ENCODE measurements around the gene PRKCE.

Gene PRKCE

DNA sequence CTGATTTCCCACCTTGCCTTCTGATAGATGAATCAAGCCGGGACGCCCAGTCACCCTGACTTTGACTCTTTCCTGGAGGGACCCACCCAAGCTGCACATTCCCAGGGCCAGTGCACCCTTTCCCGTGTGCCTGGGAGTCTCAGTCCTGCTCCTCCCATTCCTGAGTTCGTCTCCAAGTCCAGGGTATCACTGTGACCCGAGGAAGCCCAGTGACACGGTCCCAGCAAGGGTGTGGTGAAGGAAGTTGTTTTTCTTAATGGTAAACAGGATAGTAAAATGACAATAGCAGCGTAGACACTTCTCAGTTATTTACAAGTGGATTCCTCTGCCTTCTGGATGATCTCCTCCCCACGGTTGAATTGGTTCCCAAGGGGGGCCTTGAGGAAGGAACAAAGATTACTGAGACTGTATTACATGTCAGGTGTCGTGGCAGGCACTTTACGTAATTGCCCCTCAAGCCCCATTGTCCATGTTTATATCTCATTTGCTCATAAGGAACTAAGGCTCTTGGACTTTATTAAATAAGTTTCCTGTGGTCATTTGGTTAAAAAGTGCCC is 123.3 kb downstream of the PRKCE start:
- peaks cover 5% of the 10 kb centered on the region for H3K4me1 Mint-ChIP-seq
- no peaks in the 10 kb centered on the region for H3K27me3 Mint-ChIP-seq
- DNase-seq = no peak
- H3K27ac Mint-ChIP-seq = no peak overlapping the region
- H3K4me3 Mint-ChIP-seq = no peak overlapping the region
- no peak for ATAC-seq
- no peaks in the 10 kb centered on the region for H3K9me3 Mint-ChIP-seq

DNA sequence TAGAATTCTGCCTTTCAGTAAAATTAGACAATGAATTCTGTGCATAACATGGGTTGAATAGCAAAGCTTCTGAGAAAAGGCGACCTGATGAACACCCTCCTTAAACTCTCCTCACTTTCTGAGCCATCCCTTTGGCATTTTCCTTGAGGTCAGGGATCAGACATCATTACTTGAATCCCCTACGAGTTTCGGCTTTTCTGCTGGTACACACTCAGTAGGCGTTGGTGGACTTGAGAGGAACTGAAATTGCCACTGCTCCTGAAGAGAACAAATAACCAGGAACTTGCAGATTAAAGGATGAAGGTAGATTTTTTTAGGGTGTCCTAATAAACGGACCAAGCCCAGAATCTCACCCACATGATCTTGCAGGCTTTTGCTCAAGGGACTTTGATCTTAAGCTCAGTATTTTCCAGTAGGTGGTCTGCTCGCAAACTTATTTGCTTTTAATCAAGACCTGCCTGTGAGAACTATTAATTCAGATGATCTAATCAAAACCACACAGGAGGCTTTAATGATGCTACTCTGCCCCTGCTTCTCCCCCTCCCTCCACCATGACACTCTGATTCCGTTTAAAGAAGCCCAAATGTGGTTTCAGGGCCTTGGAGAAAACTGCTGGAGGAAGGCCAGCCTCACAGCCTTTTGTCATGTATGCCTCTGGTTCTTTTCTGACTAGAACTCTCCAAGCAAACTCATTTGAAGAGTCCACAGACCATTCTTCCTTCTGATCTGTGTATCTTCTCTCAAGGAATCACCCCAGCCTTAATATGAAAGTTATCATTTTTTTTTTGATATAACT is 124.9 kb downstream of the PRKCE start:
- no peaks in the 10 kb centered on the region for H3K9me3 Mint-ChIP-seq
- no peak overlapping the region for H3K4me3 Mint-ChIP-seq
- DNase-seq = no peak
- H3K27me3 Mint-ChIP-seq = no peaks in the 10 kb centered on the region
- no peak for ATAC-seq
- H3K4me1 Mint-ChIP-seq = peaks cover 5% of the 10 kb centered on the region
- H3K27ac Mint-ChIP-seq = peak overlapping the region in 1 of 2 donors; percentile 16

DNA sequence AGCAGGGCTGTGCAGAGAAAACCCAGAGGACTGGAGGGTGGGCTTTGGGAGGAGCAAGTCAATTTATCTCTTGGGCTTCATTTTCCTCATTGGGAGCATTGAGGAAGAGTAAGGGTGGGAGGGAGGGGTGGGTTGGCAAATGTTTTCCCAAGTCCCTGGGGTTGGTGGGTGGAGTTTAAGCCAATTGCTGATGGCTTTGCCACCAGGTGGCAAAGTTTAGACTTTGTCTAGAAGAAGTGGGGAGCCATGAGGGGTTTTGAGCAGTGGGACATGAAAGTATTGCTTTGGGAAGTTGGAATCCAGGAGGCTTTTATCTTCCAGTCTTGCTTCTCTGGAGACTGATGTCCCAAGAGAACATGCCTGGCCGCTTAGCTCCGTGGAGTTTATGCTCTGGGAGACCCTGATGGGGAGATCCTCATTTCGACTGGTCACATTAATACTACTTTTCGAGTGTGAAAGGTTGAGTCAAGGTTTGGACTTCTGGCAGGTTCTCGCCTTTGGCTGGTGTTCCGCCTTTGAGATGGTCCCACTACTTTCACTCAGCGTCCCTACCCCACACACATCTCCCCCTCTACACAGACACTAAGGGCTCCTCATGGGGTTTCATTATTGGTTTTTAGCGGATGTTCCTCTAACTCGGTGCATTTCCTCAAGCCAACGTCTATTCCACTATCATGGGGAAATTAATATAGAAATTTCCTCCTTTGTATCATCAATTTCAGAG is 126.7 kb downstream of the PRKCE start:
- no peak for DNase-seq
- H3K27ac Mint-ChIP-seq = no peak overlapping the region
- peaks cover 5% of the 10 kb centered on the region for H3K4me1 Mint-ChIP-seq

DNA sequence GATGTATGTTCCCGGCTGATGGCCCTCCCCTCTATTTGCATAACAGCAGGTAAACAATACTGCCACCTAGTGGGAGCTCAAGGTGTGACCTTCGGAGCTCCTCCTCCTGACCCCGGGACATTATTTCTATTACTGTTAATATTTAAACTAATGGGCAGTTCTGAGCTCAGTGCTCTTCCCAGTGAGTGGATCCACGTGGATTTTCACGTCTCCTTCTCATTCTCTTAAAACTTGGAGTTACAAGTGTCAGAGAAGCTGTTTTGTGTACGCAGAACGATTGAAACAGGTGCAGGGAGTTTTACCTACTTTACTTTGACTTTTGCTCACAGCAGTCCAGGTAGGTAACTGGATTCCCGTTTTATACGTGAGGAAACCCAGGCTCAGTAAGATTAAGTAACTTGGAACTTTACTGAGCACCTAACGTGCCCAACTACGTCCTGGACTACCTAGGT is 127.3 kb downstream of the PRKCE start:
- Mint-ChIP-seq H3K4me3 (no peak overlapping the region), H3K4me1 (peaks cover 5% of the 10 kb centered on the region)
- ATAC-seq = peak; percentile 76

More for the DNA sequence above, 126.7 kb downstream of the PRKCE start:
- peak; percentile 37 for ATAC-seq
- no peak overlapping the region for H3K4me3 Mint-ChIP-seq
- no peaks in the 10 kb centered on the region for H3K9me3 Mint-ChIP-seq
- no peaks in the 10 kb centered on the region for H3K27me3 Mint-ChIP-seq

DNA sequence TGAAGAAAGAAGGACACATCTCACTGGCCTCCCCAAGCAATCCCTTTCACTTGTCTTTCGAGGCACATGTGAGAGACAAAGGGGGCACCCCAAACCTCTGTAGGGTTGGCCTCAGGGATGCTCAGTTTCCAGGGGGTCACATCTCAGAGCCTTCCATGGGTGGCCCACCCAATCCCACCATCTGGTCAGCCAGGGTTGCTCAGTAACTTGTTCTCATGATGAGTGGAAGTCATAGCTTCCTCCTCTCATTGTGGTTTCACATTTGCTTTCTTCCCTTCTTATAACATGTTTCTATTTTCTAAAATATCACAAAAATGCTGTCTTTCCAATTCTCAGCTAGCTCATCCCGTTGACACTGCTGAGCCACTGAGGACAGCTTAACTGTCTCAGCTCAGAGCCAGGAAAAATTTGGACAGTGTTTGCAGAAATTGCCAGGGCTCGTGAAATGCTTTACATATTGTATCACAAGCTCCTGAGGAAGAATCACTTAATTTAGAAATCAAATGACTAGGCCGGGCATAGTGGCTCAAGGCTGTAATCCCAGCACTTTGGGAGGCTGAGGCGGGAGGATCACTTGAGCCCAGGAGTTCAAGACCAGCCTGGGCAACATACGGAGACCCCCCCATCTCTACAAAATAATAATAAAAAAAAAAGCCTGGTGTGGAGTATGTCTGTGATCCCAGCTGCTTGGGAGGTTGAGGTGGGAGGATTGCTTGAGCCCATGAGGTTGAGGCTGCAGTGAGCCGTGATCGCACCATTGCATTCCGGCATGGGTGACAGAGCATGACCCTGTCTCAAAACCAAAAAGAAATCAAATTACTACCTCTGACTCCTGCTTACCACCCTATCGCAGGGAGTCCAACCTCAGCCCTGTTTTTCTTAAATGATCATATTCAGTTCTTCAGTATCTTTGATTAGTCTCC is 129.3 kb downstream of the PRKCE start:
- Mint-ChIP-seq H3K9me3 (no peaks in the 10 kb centered on the region), H3K4me3 (no peak overlapping the region), H3K27ac (no peak overlapping the region), H3K4me1 (peaks cover 8% of the 10 kb centered on the region), H3K27me3 (no peaks in the 10 kb centered on the region)
- ATAC-seq = no peak
- DNase-seq = no peak

More for the DNA sequence above, 127.3 kb downstream of the PRKCE start:
- Mint-ChIP-seq H3K9me3 (no peaks in the 10 kb centered on the region), H3K27ac (no peak overlapping the region), H3K27me3 (no peaks in the 10 kb centered on the region)
- peak; percentile 54 for DNase-seq

DNA sequence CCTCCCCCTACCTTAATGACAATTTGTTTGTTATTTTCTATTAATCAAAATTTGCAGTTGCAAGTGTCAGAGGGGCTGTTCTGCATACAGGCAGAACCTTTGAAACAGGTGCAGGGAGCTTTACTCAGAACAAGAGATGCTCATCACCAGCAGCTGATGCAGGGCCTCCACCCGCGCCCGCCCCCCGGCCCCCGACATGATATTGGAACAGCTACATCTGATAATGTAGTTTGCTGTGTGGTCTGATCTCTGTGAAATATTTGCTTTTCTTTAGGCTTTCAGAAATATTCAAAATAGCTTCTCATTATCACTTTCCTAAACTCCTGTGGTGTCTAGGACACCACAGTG is 130.0 kb downstream of the PRKCE start:
- Mint-ChIP-seq H3K27me3 (no peaks in the 10 kb centered on the region), H3K27ac (no peak overlapping the region), H3K9me3 (no peaks in the 10 kb centered on the region), H3K4me3 (no peak overlapping the region), H3K4me1 (peaks cover 15% of the 10 kb centered on the region)
- no peak for DNase-seq
- no peak for ATAC-seq

DNA sequence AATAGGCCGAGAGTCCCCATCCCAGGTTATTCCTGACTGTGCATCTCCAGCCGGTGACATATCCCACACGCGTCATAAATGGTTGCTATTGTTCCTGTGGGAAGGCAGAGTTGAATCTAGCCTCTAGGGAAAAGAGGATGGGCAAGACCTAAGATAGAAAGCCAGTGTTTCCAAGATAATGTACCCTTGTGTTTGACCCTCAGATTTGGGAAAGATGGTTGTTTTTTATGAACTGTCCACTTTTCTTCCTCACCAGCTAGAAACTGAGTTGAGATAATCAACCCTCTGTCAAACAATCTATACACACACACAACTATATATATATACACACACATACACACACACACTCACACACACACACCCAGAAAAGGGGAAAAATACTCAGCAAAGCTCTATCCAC is 131.0 kb downstream of the PRKCE start:
- no peak for ATAC-seq
- H3K4me3 Mint-ChIP-seq = no peak overlapping the region

DNA sequence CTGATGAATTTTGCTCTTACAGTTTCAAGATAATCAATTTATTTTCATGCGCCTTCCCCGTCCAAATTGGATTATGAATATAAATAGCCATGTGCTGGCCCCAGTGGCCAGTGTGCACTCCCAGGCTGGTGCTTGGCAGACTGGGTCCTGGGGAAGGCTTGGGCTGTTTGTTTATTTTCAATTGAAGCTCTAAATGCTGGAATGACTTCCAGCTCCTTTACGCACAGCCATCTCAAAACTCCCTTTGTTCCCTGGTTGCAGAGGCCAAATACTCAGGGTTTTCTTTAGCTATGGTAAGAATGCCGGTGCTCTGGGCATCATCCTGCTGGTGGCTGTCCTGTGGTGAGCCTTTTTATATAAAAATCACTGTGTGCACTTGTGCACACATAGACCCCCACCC is 131.5 kb downstream of the PRKCE start:
- H3K9me3 Mint-ChIP-seq = no peaks in the 10 kb centered on the region

More for the DNA sequence above, 131.0 kb downstream of the PRKCE start:
- no peak for DNase-seq
- Mint-ChIP-seq H3K9me3 (no peaks in the 10 kb centered on the region), H3K4me1 (peaks cover 16% of the 10 kb centered on the region), H3K27me3 (no peaks in the 10 kb centered on the region), H3K27ac (no peak overlapping the region)

DNA sequence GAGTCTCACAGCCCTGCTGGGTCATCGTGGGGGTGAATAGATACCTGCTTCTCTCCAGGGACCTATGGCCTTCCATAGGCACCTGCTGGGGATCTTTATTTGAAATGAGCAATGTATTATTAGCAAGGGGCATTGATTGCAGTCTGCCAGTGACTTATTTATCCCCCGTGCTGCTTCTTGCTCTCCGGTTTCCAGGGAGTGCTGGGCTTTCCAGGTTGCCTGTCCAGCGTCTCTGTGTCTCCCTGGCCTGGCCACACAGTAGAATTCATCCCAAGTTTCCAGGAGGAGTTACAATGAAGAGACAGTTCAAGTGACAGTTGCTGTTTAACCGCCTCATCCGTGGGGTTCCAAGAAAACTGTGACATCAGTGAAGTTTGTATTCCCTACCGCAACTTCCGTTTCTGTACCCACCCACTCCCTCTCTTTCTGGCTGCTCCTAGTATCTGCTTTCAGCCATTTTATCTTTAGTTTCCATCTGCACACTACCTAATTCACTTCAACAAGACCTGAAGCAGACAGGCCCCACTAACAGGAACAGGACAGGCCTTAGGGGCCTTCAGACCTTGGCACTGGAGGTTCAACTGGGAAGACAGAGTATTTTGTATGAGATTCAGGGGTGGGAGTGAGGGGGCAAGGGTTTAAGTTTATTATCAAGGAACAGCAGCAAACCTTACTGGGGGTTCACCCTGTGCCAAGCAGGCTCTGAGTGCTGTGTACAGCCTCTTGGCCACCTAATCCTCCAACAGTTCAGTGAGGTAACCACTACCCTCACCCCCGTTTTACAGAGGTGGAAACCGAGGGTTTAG is 134.8 kb downstream of the PRKCE start:
- H3K9me3 Mint-ChIP-seq = no peaks in the 10 kb centered on the region
- peaks cover 10% of the 10 kb centered on the region for H3K4me1 Mint-ChIP-seq
- ATAC-seq (no peak), DNase-seq (no peak)
- peak overlapping the region; percentile 41 to 84 for H3K27ac Mint-ChIP-seq
- H3K27me3 Mint-ChIP-seq = no peaks in the 10 kb centered on the region
- H3K4me3 Mint-ChIP-seq = no peak overlapping the region

More for the DNA sequence above, 131.5 kb downstream of the PRKCE start:
- no peaks in the 10 kb centered on the region for H3K27me3 Mint-ChIP-seq
- no peak for ATAC-seq
- H3K27ac Mint-ChIP-seq = no peak overlapping the region
- DNase-seq = no peak
- H3K4me1 Mint-ChIP-seq = peaks cover 16% of the 10 kb centered on the region
- no peak overlapping the region for H3K4me3 Mint-ChIP-seq

DNA sequence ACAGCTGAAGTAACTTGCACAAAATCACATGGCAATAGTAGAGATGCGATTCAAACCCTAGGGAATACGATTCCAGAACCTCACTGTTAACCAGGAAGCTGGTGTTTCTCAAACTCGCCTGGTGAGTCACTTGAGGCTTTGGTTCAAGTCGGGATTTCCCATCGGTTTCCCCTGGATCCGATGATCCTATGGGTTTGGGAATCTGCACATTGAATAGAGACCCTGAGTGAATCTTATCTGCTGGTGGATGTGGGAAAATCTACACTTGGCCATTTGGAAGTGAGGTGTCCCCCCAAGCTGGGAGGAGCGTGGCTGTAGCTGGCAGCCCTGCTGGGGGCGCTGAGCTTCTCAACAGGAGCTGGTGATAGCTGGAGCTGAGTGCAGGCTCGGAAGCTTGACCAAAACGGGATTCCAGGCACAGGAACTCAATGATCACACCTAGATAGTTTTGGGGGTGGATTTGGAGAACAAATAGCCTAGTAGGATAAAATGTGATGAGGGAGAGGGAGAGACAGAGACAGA is 135.4 kb downstream of the PRKCE start:
- ATAC-seq (no peak), DNase-seq (no peak)
- peak overlapping the region; percentile 21 to 36 for H3K27ac Mint-ChIP-seq
- no peaks in the 10 kb centered on the region for H3K9me3 Mint-ChIP-seq
- H3K27me3 Mint-ChIP-seq = no peaks in the 10 kb centered on the region
- H3K4me3 Mint-ChIP-seq = no peak overlapping the region
- H3K4me1 Mint-ChIP-seq = peaks cover 10% of the 10 kb centered on the region

DNA sequence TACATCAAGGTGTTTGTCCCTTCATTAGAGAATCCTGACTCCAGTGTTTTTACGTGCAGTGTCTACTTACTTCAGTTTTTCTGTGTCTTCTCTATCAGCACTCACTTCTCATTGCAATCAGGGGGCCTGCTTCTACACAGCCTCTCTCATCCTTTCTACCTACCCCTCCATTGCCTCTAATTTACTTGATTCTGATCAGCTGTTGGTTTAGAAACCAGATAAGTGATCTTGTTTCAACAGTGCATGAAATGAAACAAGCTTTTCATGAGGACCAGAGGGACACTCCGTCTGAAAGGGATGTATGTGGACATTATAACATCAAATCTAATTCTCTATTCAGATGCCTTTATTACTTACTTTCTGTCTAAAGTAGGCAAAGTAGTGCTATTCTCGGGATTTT is 136.9 kb downstream of the PRKCE start:
- H3K27ac Mint-ChIP-seq = no peak overlapping the region
- ATAC-seq (no peak), DNase-seq (no peak)
- peaks cover 10% of the 10 kb centered on the region for H3K4me1 Mint-ChIP-seq
- no peaks in the 10 kb centered on the region for H3K27me3 Mint-ChIP-seq
- no peak overlapping the region for H3K4me3 Mint-ChIP-seq
- no peaks in the 10 kb centered on the region for H3K9me3 Mint-ChIP-seq

DNA sequence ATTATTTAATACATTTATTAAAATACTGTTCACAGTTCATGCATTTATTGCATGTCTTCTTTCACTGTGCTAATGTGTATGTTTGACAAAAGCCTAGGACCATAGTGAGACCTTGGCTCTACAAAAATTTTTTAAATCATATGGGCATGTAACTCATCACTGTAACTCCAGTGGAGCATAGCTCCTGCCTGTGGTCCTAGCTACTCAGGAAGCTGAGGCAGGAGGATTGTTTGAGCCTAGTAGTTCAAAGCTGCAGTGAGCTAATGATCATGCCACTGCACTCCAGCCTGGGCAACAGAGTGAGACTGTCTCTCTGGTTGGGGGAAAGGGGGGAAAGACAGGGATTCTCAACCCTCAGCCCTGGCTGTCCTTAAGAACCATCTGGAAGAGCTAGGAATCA is 137.8 kb downstream of the PRKCE start:
- no peaks in the 10 kb centered on the region for H3K27me3 Mint-ChIP-seq
- DNase-seq (no peak), ATAC-seq (no peak)
- peaks cover 10% of the 10 kb centered on the region for H3K4me1 Mint-ChIP-seq
- H3K4me3 Mint-ChIP-seq = no peak overlapping the region
- H3K27ac Mint-ChIP-seq = no peak overlapping the region
- H3K9me3 Mint-ChIP-seq = no peaks in the 10 kb centered on the region

DNA sequence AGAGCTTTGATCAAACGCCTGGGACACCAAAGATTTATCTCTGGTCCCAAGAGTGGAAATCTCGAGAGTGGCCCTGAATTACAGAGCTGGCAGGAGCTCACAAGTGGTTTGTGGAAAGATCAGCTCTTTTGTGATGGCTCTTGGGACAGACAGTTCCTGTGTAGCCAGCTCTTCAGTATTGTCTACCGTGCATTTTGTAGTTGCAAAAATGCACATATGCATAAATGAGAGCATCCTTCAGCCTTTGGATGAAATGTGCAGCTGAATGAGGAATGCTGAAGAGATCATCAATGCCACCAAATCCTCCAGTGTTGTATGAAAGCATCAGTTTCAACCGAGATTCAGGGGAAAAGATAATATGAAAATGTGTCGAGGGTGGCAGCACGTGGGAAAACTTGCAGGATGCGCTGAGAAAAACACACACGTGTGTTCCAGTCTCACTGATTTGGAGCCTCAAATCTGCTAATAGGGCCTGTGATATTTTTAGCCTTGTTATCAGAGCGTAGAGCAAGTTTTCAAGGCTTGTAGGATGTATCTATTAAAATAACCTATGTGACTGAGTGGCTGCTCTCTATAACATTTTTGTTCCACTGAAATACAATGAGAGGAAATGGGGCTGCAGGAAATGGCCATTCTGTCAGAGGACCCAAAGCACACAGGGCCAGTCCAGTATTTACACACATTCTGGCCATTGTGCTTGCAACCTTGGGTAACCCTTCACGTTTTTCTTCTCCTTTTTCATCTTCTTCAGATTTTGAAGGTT is 138.7 kb downstream of the PRKCE start:
- no peak overlapping the region for H3K27ac Mint-ChIP-seq
- H3K4me1 Mint-ChIP-seq = peaks cover 10% of the 10 kb centered on the region
- DNase-seq (no peak), ATAC-seq (no peak)
- H3K9me3 Mint-ChIP-seq = no peaks in the 10 kb centered on the region
- no peak overlapping the region for H3K4me3 Mint-ChIP-seq
- no peaks in the 10 kb centered on the region for H3K27me3 Mint-ChIP-seq
